ENCODE measurements around the gene ESYT2.
"Not testable (repeated sequence)": the region's sequence is repeated elsewhere in the genome, so short reads cannot be mapped to it uniquely, and the experiment has no call there.

Gene ESYT2

GRCh38 chr7:158829342-158830210 is at the start of gene ESYT2:
Gene ESYT2, minus strand, starts transcription at chr7:158829509. Its CDS starts 91 bp downstream, at chr7:158829418.
- peak; percentile 96 for FAIRE-seq

GRCh38 chr7:158878151-158879079 is 49.1 kb upstream of the ESYT2 start:
- FAIRE-seq; DNase-seq (ENCODE audit: extremely low spot score, insufficient read length, low read depth): not testable (repeated sequence)

More at GRCh38 chr7:158829342-158830210, at the start of gene ESYT2:
- DNase-seq (ENCODE audit: extremely low spot score, insufficient read length, low read depth): peak; percentile 92

- FAIRE-seq: no peak
- no peak for DNase-seq (ENCODE audit: extremely low spot score, insufficient read length, low read depth)
Observed at GRCh38 chr7:158876984-158877383, 47.7 kb upstream of the ESYT2 start.

DNA sequence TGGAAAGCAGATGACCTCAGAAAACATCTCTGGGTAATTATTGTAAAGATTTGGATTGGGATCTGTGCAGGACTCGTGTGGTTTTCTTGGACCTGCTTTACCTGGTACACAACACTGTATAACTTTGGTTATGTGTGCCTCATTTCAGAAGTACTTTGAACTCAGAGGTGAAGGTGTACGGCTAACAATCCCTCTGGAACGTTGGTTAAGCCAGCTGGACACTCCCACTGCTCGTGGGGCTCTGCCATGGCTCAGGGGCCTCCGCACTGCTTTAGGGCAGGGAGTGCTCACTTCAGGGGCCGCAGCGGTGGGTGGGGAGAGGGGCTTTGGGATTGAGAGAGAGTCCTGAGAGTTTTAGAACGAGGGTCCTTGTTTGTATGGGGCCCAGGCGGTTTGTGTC is 40.6 kb upstream of the ESYT2 start:
- FAIRE-seq (no peak), DNase-seq (ENCODE audit: extremely low spot score, insufficient read length, low read depth) (no peak)

DNA sequence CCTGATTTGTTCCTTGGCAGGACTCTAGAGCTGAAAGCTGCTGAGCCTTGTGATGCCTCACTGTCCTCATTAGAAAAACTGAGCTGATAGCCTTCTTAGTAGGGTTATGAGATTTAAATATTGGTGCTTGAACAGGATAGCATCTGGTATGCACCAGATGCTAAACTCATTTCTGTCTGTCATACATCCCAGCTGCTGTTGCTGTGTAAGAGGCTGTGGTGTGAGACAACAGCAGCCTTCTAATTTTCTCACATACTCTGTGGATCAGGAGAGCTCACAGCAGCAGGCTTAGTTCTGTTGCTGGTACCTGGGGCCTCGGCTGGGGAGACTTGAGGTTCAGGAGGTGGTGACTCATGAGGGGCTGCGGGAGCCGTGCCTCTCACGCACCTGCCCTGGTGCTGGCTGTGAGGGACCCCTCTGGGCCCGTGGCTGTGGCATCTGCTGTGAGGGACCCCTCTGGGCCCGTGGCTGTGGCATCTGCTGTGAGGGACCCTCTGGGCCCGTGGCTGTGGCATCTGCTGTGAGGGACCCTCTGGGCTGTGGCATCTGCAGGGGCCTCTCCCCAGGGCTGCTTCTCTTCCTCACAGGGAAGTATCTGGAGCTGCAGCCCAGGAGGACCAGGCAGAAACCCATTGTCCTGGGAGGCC is 39.6 kb upstream of the ESYT2 start:
- FAIRE-seq (no peak), DNase-seq (ENCODE audit: extremely low spot score, insufficient read length, low read depth) (no peak)

- DNase-seq (ENCODE audit: extremely low spot score, insufficient read length, low read depth): no peak
- no peak for FAIRE-seq
Observed at GRCh38 chr7:158867214-158867984, 38.1 kb upstream of the ESYT2 start.

DNA sequence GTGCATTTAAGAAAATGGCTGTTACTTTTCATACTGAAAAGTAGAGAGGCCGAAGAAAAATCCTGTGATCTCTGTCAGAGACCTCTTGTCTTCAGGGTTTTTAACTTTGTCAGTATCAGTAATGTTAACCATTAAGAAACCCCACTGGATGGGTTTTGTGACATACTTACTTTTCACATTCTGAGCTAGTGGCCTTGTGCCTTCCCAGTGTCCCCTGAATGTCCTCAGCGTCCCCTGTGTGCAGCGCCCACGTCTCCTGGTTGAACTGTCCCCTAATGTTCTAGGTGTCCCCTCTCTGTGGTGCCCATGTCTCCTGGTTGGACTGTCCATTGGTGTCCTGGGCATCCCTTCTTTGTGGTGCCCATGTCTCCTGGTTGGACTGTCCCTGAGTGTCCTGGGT is 36.7 kb upstream of the ESYT2 start:
- DNase-seq (ENCODE audit: extremely low spot score, insufficient read length, low read depth) (no peak), FAIRE-seq (no peak)

DNA sequence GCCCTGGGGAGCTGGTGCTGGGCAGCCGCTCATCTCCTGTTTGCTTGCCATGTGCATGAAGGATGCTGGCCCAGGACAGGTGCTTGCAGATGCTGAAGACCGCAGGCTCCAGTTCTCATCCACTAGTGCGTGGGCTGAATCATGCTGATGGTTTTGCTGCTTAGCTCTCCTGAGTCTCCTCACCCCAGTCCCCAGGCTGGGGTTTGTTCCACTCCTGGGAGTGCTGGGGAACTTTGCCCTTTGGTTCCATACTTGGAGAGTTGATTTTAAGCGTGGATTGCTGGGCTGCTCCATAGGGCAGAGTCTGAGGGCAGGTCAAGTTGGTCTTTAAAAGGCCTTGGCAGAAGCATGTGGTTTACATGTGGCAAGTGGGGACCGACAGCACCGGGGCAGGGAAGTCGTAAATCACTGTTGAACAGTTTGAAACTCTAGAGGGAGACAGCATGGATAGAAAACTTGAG is 36.2 kb upstream of the ESYT2 start:
- DNase-seq (ENCODE audit: extremely low spot score, insufficient read length, low read depth) (no peak), FAIRE-seq (no peak)

DNA sequence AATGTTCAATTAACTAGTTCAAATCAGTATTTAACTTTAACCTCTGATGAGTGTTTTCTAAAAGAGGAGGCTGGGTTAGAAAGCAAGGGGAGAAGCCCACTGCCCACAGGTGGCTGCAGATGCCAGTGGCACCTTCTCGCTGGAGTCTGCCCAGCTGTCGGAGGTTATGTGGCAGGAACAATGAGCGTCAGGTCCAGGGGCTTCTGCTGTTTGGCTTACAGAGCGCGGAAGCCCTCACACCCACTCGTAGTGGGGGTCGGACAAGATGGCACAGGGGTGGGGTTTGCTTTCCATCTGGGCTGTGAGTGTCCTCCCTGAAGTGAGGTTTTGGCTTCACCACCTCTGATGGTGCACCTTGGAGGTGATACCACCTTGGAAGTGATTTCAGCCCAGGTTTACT is 35.5 kb upstream of the ESYT2 start:
- DNase-seq (ENCODE audit: extremely low spot score, insufficient read length, low read depth) (no peak), FAIRE-seq (no peak)

GRCh38 chr7:158864507-158864820 is 35.2 kb upstream of the ESYT2 start:
- no peak for FAIRE-seq
- DNase-seq (ENCODE audit: extremely low spot score, insufficient read length, low read depth): no peak

GRCh38 chr7:158863611-158864506 is 34.5 kb upstream of the ESYT2 start:
- peak; percentile 25 for DNase-seq (ENCODE audit: extremely low spot score, insufficient read length, low read depth)
- FAIRE-seq: no peak

- DNase-seq (ENCODE audit: extremely low spot score, insufficient read length, low read depth): not testable (repeated sequence)
- peak; percentile 15 for FAIRE-seq
Observed at GRCh38 chr7:158862985-158863610, 33.8 kb upstream of the ESYT2 start.

- no peak for DNase-seq (ENCODE audit: extremely low spot score, insufficient read length, low read depth)
- no peak for FAIRE-seq
Observed at GRCh38 chr7:158861936-158862704, 32.8 kb upstream of the ESYT2 start.

GRCh38 chr7:158861004-158861787 is 31.9 kb upstream of the ESYT2 start:
- FAIRE-seq (no peak), DNase-seq (ENCODE audit: extremely low spot score, insufficient read length, low read depth) (no peak)

- DNase-seq (ENCODE audit: extremely low spot score, insufficient read length, low read depth): no peak
- FAIRE-seq: no peak
Observed at GRCh38 chr7:158860394-158860793, 31.1 kb upstream of the ESYT2 start.

DNA sequence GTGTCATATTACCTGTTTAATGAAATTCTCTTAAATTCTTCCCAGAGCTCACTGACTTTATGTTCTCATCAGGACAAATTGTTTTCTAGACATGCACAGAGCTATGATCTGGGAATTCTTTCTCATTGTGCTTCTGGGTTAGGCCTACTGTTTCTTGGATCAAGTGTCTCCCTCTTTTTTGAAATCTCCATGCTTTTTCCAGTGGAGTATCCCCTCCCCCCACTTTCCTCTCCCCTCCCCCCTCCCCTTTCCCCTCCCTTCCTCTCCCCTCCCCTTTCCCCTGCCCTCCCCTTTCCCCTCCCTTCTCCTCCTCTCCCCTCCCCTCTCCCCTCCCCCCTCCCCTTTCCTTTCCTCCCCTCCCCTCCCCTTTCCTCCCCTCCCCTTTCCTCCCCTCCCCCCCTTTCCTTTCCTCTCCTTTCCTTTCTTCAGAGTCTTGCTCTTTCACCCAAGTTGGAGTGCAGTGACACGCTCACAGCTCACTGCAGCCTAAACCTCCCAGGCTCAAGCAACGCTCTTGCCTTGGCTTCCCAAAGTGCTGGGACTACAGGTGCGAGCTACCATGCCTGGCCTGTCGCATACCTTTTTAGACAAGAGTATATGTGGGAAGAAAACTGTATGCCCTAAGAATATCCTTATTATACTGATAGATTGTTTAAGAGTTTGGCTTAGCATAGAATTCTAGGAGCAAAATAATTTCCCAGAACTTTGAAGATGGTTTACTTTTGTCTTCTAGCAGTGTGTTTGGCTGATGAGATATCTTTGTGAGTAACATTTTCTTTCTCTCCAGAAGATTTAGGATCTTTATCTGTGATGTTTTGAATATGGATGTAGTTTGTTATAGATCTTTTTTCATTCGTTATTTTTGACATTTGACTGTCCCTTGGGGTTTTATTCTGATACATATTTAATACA is 29.5 kb upstream of the ESYT2 start:
- FAIRE-seq: no peak
- DNase-seq (ENCODE audit: extremely low spot score, insufficient read length, low read depth): no peak
